ENCODE data around the gene HOXD12.

Gene HOXD12

GRCh38 chr2:176110415-176111308, 11.1 kb downstream of the HOXD12 start:
- H3K79me2 ChIP-seq (ENCODE audit: control insufficient read depth, insufficient read depth, low read length, unreplicated experiment), result no peaks in the 10 kb centered on the region

GRCh38 chr2:176111309-176111663, 11.7 kb downstream of the HOXD12 start:
- Histone ChIP-seq H3K79me2 (ENCODE audit: control insufficient read depth, insufficient read depth, low read length, unreplicated experiment) (no peaks in the 10 kb centered on the region), H3K27ac (ENCODE audit: low read depth, low read length) (no peak overlapping the region), H3K36me3 (ENCODE audit: insufficient read depth, low read length) (no peaks in the 10 kb centered on the region), H2AFZ (ENCODE audit: low read length, unreplicated experiment) (no peak overlapping the region), H3K27me3 (ENCODE audit: insufficient read depth, low read length) (peaks cover 97% of the 10 kb centered on the region), H3K4me1 (ENCODE audit: control insufficient read depth, insufficient read depth, low read length, unreplicated experiment) (no peaks in the 10 kb centered on the region), H3K4me3 (ENCODE audit: low read depth, low read length) (no peak overlapping the region)

More at GRCh38 chr2:176110415-176111308, 11.1 kb downstream of the HOXD12 start:
- no peaks in the 10 kb centered on the region for H3K4me1 ChIP-seq (ENCODE audit: control insufficient read depth, insufficient read depth, low read length, unreplicated experiment)
- H3K27me3 ChIP-seq (ENCODE audit: insufficient read depth, low read length), result peaks cover 97% of the 10 kb centered on the region
- H3K27ac ChIP-seq (ENCODE audit: low read depth, low read length), result no peak overlapping the region
- H3K4me3 ChIP-seq (ENCODE audit: low read depth, low read length), result no peak overlapping the region
- no peaks in the 10 kb centered on the region for H3K36me3 ChIP-seq (ENCODE audit: insufficient read depth, low read length)
- H2AFZ ChIP-seq (ENCODE audit: low read length, unreplicated experiment), result no peak overlapping the region

DNA sequence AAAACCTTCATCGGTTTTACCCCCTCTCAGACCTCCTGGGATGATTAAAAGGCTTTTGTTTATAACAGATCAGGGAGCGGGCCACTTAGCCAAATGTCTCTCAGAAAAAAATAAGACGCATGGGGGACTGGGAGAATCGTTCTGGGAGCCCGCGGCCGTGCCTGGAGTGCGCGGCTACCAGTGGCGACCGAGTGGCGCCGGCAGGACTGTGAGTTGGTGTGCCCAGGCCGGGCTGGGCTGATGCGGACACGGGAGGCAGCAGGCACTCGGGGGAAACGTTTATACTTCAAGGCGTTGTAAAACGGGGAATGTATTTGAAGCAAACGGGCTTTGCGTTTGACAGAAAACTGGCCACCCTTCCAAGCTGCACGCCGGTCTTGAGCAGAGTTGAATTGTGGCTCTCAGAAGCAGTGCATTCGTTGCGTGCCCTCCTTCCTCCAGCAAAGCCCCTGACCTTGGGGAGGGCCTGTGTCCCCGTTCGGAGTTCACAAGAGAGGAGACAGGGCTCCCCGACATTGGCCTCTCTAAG, 12.3 kb downstream of the HOXD12 start:
- H2AFZ ChIP-seq (ENCODE audit: low read length, unreplicated experiment), result no peak overlapping the region
- no peak overlapping the region for H3K4me3 ChIP-seq (ENCODE audit: low read depth, low read length)
- H3K36me3 ChIP-seq (ENCODE audit: insufficient read depth, low read length), result no peaks in the 10 kb centered on the region
- H3K4me1 ChIP-seq (ENCODE audit: control insufficient read depth, insufficient read depth, low read length, unreplicated experiment), result no peaks in the 10 kb centered on the region
- peaks cover 97% of the 10 kb centered on the region for H3K27me3 ChIP-seq (ENCODE audit: insufficient read depth, low read length)
- H3K27ac ChIP-seq (ENCODE audit: low read depth, low read length), result no peak overlapping the region
- no peaks in the 10 kb centered on the region for H3K79me2 ChIP-seq (ENCODE audit: control insufficient read depth, insufficient read depth, low read length, unreplicated experiment)

- Histone ChIP-seq H2AFZ (ENCODE audit: low read length, unreplicated experiment) (no peak overlapping the region), H3K27me3 (ENCODE audit: insufficient read depth, low read length) (peaks cover 98% of the 10 kb centered on the region), H3K36me3 (ENCODE audit: insufficient read depth, low read length) (no peaks in the 10 kb centered on the region), H3K27ac (ENCODE audit: low read depth, low read length) (no peak overlapping the region), H3K4me1 (ENCODE audit: control insufficient read depth, insufficient read depth, low read length, unreplicated experiment) (no peaks in the 10 kb centered on the region), H3K4me3 (ENCODE audit: low read depth, low read length) (no peak overlapping the region), H3K79me2 (ENCODE audit: control insufficient read depth, insufficient read depth, low read length, unreplicated experiment) (no peaks in the 10 kb centered on the region)
Measured at GRCh38 chr2:176112375-176113302, 13.0 kb downstream of the HOXD12 start.

DNA sequence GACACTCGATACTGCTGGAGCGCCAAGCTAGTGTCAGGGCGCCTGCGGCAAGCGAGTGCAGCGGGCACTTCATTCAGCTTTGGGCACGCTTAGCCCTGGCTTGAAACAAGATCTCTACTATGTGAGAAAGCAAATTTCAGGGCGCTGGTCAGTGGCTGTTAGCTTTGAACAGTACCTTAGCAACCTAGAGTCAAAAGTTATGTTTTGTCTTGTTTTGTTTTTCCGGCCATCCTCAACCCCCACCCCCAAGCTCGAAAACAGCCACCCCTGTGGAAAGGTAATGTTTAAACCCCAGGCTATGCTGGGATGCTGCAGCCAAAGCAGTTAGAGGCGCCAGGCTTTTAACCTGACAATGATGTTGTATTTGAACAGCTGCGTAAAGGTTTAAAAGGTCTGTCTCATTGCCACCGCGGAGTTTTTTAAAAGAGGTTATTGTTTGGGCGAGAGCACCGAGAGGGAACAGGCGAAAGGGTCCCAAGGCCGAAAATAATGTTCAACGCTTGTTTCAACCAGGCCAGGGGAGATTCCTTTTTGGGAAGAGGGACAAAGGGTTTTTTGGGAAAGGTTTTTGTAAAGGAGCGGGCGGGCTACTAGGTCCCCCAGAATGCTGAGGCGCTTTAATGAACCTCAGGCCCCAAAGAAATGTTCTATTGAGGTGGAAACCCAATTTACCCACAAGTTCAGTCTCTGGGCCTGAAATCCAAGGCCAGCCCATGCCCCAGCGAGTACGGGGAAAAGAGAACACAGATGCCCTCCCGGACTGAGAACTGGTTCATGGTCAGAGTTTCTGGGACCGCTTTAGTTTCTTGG, 14.7 kb downstream of the HOXD12 start:
- no peaks in the 10 kb centered on the region for H3K79me2 ChIP-seq (ENCODE audit: control insufficient read depth, insufficient read depth, low read length, unreplicated experiment)
- H3K27me3 ChIP-seq (ENCODE audit: insufficient read depth, low read length), result peaks cover 99% of the 10 kb centered on the region
- H2AFZ ChIP-seq (ENCODE audit: low read length, unreplicated experiment), result no peak overlapping the region
- no peak overlapping the region for H3K27ac ChIP-seq (ENCODE audit: low read depth, low read length)
- no peak overlapping the region for H3K4me3 ChIP-seq (ENCODE audit: low read depth, low read length)
- H3K36me3 ChIP-seq (ENCODE audit: insufficient read depth, low read length), result no peaks in the 10 kb centered on the region
- no peaks in the 10 kb centered on the region for H3K4me1 ChIP-seq (ENCODE audit: control insufficient read depth, insufficient read depth, low read length, unreplicated experiment)

DNA sequence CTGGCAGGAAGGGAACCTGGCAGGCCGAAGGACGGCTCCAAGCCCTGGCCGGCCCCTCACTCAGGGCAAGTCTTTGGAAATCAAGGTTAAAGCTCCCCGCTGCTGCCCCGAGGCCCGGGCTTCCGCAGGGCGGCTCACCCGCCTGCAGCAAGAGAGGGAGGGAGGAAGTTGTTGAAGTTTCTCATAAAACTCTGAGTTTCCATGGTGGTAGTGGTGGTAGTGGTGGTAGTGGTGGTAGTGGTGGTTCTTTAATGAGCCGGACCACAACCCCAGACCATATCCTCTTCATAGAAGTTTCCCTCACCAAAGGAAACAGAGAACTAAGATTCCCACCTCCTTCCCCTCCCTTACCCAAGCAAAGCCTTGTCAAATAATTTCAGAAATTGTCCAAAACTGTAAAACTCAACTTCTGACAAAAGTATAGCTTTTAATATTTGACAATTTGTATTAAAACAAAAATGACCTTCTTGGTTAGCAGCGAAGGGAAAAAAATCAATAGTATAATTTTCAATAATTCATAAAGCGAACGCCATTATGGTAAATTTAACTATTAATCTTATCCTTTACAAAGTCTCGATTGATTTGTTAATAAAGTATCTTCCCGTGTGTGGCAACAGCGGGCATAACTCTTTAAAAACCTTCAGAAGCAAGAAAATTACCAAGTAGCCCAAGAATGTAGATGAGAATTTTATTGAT, 15.5 kb downstream of the HOXD12 start:
- Histone ChIP-seq H2AFZ (ENCODE audit: low read length, unreplicated experiment) (no peak overlapping the region), H3K79me2 (ENCODE audit: control insufficient read depth, insufficient read depth, low read length, unreplicated experiment) (no peaks in the 10 kb centered on the region), H3K36me3 (ENCODE audit: insufficient read depth, low read length) (no peaks in the 10 kb centered on the region), H3K27ac (ENCODE audit: low read depth, low read length) (no peak overlapping the region), H3K27me3 (ENCODE audit: insufficient read depth, low read length) (peaks cover 99% of the 10 kb centered on the region), H3K4me3 (ENCODE audit: low read depth, low read length) (no peak overlapping the region), H3K4me1 (ENCODE audit: control insufficient read depth, insufficient read depth, low read length, unreplicated experiment) (no peaks in the 10 kb centered on the region)

- no peaks in the 10 kb centered on the region for H3K36me3 ChIP-seq (ENCODE audit: insufficient read depth, low read length)
- H3K4me3 ChIP-seq (ENCODE audit: low read depth, low read length), result peak within 1 kb of the TSS; percentile 51
- peaks cover 99% of the 10 kb centered on the region for H3K27me3 ChIP-seq (ENCODE audit: insufficient read depth, low read length)
- H3K27ac ChIP-seq (ENCODE audit: low read depth, low read length), result no peak within 1 kb of the TSS
- H3K4me1 ChIP-seq (ENCODE audit: control insufficient read depth, insufficient read depth, low read length, unreplicated experiment), result no peaks in the 10 kb centered on the region
- H3K79me2 ChIP-seq (ENCODE audit: control insufficient read depth, insufficient read depth, low read length, unreplicated experiment), result no peaks in the 10 kb centered on the region
- peak within 1 kb of the TSS; percentile 23 for H2AFZ ChIP-seq (ENCODE audit: low read length, unreplicated experiment)
Measured at GRCh38 chr2:176115883-176116813, 16.6 kb downstream of the HOXD12 start, which contains the start of gene HOXD10. TSS of gene HOXD10 (plus strand) at chr2:176116778. CDS start at chr2:176116834, 56 bp downstream.

DNA sequence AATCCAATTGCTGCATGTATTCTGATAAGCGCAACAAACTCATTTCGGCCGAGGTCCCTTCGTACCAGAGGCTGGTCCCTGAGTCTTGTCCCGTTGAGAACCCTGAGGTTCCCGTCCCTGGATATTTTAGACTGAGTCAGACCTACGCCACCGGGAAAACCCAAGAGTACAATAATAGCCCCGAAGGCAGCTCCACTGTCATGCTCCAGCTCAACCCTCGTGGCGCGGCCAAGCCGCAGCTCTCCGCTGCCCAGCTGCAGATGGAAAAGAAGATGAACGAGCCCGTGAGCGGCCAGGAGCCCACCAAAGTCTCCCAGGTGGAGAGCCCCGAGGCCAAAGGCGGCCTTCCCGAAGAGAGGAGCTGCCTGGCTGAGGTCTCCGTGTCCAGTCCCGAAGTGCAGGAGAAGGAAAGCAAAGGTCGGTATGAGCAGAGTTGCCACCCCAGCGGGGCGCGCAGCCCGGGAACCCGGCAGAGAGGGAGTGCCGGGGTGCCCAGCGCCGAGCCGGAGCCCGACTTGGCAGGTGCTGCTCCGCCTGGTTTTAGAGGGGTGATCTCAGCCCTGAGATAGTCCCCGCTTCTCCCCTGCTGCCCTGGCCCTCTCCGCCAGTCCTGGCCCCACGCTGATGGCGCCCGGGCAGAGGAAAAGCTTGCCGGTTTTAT, 17.7 kb downstream of the HOXD12 start:
- Histone ChIP-seq H3K27me3 (ENCODE audit: insufficient read depth, low read length) (peaks cover 99% of the 10 kb centered on the region), H3K27ac (ENCODE audit: low read depth, low read length) (no peak overlapping the region), H3K4me3 (ENCODE audit: low read depth, low read length) (peak overlapping the region; percentile 6), H3K79me2 (ENCODE audit: control insufficient read depth, insufficient read depth, low read length, unreplicated experiment) (no peaks in the 10 kb centered on the region), H3K4me1 (ENCODE audit: control insufficient read depth, insufficient read depth, low read length, unreplicated experiment) (no peaks in the 10 kb centered on the region), H2AFZ (ENCODE audit: low read length, unreplicated experiment) (no peak overlapping the region), H3K36me3 (ENCODE audit: insufficient read depth, low read length) (no peaks in the 10 kb centered on the region)
